HepG2 (cell line): ENCODE results near the gene STAP1.

ENCODE experiments used
- CTCF ChIP-seq: sonication (generic); formaldehyde crosslinking; IDR thresholded peaks from 2 replicates; pipeline ENCODE4 v1.5.0; 2020; ENCODE audit warnings: mild to moderate bottlenecking, missing genetic modification reagents, moderate library complexity
- MAX ChIP-seq: IDR thresholded peaks from 2 replicates; pipeline ENCODE4 v1.6.1; 2012; ENCODE audit warnings: inconsistent platforms
- MYC ChIP-seq: sonication (generic); formaldehyde crosslinking; IDR thresholded peaks from 2 replicates; pipeline ENCODE4 v1.9.0; 2021; ENCODE audit warnings: missing genetic modification reagents, borderline replicate concordance
- TFE3 ChIP-seq: IDR thresholded peaks from 2 replicates; pipeline ENCODE4 v1.6.1; 2016
- ZBTB7A ChIP-seq: sonication (generic); formaldehyde crosslinking; IDR thresholded peaks from 2 replicates; pipeline ENCODE4 v1.8.0; 2022; ENCODE audit warnings: mild to moderate bottlenecking, missing genetic modification reagents
- ZNF350 ChIP-seq: sonication (generic); formaldehyde crosslinking; IDR thresholded peaks from 2 replicates; pipeline ENCODE4 v1.4.0; 2020; ENCODE audit warnings: mild to moderate bottlenecking, low read depth, missing genetic modification reagents, borderline replicate concordance
- ZUFSP ChIP-seq: sonication (generic); formaldehyde crosslinking; IDR thresholded peaks from 2 replicates; pipeline ENCODE4 v1.9.0; 2021; ENCODE audit warnings: missing genetic modification reagents, mild to moderate bottlenecking, borderline replicate concordance

- no peak for TF ChIP-seq MAX
- TF ChIP-seq ZNF350 (CRISPR knock-in tag), result no peak
- no peak for TF ChIP-seq CTCF (CRISPR knock-in tag)
- TF ChIP-seq ZUFSP, result no peak
- TF ChIP-seq ZBTB7A (CRISPR knock-in tag), result no peak
- no peak for TF ChIP-seq TFE3 (CRISPR knock-in tag)
- no peak for TF ChIP-seq MYC
Measured at GRCh38 chr4:67556436-67556835, 2.1 kb upstream of the STAP1 start.
